Measurements from ENCODE around the gene OPN4.

DNA sequence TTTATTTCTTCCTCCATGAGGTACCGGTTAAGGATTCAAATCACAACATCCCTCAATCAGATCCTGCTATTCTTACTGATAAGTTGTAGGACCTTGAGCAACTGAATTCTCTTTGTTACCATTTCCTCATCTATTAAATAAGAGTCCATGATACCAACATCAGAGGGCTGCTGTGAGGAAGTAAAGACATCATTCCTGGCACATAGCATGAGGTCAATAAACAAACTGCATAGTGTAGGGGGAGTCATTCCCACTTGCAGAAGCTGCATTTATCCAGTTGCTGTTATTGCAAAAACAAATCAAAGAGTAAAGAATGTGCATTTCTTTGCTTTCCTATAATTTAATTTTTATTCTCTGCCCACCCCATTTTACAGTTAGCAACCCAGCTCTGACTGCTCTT lies 50.8 kb downstream of the OPN4 start:
- TF ChIP-seq CTCF (conservative IDR thresholded peaks at IDR 0.05; ENCODE audit: low read depth, low read length) (no peak), EZH2 (IDR thresholded peaks at IDR 0.05; ENCODE audit: low read length, unreplicated experiment) (no peak), EZH2phosphoT487 (IDR thresholded peaks at IDR 0.05; ENCODE audit: borderline replicate concordance, low read length) (no peak)

All from PC-3 (cell line).